HuH-7 (cell line): ENCODE data around the gene SPCS3.
"Not testable (repeated sequence)": the region's sequence is repeated elsewhere in the genome, so short reads cannot be mapped to it uniquely, and the experiment has no call there.

Experiments
- DNase-seq: peaks from one replicate; pipeline ENCODE4 v3.0.0; 2011; ENCODE audit warnings: low spot score

SPCS3 gene

DNA sequence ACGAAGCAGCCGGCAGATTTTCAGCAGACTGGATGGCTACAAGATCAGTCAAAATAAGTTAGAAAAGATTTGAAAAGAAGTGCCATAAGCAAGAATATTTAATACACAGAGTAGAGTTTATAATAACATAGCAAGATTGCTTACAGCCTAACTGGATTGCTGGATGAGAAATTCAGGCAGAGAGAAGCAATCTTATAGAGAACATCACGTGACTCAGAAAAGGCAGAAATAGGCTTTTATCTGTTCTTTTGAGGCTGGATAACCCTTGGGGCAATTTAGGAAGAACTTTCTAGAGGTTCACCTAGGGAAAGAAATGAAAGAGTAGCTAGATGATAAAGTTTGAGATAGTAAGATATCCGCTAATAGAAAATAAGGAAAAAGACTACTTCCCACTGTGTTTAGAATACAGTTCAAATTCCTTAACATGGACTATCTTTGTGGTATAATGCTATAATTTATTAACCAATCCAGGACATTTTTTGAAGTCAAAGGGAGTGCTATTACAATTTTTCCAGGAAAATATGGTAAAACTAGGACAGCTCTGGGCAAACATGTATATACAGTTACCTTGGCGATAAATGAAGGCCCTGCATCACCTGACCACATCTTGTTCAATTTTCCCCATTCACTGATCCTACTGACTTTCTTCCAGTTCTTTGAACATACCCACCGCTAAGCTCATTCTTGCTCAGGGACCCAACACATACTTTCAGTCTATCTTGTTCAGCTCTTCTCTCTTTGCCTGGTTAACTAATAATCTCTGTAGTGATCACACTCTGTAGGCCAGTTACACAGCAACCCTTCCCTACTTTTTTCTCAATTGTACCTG lies 12.7 kb upstream of the SPCS3 start:
- no peak for DNase-seq

DNA sequence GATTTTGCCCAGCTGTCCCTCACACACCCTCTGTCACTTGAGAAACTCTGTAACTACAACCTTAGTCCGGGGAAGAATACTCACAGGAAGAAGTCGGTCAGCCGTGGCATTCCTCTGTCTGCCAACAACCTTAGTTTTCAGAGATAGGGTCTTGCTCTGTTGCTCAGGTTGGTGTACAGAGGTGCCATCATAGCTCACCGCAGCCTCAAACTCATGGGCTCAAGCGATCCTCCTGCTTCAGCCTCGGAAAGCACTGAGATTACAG lies 12.2 kb upstream of the SPCS3 start:
- DNase-seq = no peak

DNA sequence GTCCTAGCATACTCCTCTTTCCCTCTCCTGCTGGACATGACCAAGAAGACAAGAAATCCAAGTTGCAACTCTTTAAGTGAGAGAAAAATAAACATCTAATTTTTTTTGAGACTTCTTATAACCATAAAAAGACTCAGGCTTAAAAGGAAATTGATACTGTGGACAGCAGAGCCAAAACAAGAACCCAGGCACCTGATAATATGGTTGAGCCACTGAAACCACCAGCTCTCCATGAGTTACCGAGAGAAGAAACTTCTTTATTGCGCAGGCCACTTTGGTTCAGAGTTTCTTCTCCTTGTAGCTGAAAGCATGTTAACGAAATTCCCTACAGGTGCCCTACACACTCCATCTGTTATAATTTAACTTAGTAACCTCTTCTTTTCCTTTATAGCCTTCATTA lies 11.3 kb upstream of the SPCS3 start:
- DNase-seq = no peak

DNA sequence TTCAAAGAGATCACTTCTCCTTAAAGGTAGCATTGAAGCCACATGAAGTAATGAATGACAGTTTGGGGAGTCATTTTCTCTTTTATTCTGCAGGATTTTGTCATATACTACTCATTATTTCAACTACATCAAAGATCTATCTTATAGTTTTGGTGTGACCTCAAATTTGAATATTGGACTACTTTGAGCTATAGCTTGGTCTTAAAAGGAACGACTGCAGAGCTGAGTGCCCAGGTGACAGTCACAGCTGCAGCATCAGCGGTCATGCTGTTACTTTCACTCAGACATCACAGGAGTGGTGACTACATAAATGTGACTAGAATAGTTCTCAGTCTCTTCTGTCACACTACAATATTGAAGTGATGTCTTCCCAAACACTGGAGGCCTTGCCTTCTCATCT lies 10.7 kb upstream of the SPCS3 start:
- DNase-seq = no peak

DNA sequence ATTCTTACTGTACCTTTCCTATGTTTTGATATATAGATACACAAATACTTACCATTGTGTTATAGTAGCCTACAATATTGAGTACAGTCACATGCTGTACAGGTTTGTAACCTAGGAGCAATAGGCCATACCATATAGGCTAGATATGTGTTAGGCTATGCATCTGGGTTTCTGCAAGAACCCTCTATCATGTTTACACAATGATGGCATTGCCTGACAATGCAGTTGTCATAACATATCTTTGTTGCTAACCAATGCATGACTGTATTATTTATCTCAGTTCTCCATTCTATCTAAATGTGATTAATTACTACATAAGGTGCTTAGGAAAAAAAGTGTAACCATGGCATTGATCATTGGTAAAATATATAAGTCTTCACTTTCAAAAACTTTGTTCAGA lies 10.0 kb upstream of the SPCS3 start:
- DNase-seq = no peak

DNA sequence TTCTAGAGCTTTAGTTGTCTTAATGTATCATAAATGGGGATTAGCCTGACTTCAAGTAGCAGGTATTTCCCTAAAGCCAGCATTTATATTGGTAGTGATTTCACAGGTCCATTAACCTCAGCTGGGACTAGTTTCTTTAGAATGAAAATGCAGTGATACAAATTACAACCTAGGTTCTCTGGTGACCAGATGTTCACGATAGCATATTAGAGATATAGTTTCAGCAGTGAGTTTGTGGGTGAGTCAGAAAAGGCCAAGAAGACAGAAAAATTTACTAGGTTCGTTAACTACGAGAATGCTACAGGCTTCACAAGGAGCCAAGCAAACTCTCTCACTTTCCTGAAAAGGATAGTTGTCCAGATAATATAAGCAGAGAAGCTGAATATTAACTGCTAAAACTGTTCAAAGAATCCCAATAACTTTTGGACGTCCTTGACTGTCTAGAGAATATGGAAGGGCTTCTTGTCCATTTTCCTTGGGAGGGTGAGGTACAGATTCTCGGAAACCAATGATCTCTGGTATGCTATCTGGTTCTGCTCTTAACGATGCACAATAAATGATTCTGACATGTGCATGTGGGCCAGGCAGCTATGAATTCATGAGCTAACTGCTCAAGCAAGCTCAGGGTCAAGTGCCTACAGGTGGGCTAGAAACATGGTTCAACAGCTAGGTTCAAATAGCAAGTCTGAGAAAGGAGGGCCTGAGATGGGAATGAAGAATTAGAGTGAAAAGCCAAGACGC lies 6.0 kb upstream of the SPCS3 start:
- no peak for DNase-seq

DNA sequence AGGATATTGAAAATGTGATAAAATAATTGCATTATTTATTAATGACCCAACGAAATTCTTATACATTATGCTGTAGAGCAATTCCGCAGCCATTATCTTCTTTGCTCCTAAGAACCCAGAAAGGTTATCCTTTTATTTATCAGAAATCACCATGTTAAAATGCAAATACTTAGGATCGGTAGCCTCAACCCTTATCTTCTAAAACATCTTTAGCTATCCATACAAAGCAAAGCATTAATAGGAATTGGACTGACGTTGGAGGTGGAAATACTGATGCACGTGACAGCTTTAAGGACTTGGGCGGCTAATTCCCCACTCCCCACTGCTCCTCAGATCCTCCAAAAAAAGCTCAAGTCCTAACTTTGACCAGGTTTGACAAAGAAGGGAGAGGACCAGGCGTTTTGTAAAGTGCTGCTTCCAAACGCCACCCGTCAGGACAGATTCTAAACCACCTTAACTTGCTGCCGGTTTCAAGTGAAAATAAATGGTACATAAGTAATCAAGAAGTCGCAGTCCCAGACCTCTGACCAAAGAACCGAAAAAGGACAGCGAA lies 539 bp upstream of the SPCS3 start:
- DNase-seq = peak; percentile 15

DNA sequence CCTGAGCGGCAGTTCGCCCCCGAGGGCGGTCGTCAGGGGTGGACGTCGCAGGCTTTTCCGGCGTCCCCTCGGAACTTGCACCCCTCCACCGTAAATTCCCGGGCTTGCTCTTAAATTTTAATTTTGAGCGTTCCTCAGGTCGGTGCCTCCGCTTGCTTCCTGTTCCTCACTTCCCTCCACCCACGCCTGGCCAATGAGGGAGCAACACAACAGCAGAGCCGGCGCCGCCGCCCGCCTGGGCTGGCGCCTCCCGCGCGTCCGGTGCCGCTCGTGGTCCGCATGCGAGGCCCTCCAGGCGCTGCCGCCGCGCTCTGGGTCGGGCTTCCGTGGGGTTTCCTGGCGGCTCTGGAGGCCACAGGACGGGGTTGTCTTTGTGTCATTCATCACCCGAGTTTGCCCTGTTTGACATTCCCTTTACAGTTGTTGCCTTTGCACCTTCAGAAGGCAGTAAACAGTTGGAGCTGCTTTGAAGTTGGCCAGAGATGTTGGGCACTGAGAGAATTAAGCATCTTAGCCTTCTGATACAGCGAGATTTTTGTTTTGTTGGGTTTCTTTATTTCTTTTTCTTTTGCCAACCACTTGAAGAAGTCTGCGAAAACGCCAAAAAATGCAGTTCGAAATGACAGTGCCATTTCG lies 692 bp downstream of the SPCS3 start:
- DNase-seq = peak; percentile 75

DNA sequence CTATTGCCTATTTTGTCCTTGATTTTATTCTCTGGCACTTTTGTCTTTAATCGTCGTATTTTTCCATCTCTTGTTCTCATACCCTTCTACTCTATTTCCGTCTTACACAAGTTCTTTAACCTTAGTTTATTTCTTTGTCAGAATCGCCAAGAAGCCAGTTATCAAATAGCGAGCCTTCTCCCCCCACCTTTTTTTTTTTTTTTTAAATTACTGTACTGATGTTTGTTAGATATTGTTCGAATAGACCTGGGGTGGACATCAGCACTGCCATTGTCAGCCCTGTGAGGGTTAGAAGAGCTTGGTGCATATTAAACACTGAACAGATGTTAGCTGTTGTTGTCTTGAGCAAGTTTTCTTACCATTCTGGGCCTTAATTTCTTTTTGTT lies 1.2 kb downstream of the SPCS3 start:
- peak; percentile 8 for DNase-seq

DNA sequence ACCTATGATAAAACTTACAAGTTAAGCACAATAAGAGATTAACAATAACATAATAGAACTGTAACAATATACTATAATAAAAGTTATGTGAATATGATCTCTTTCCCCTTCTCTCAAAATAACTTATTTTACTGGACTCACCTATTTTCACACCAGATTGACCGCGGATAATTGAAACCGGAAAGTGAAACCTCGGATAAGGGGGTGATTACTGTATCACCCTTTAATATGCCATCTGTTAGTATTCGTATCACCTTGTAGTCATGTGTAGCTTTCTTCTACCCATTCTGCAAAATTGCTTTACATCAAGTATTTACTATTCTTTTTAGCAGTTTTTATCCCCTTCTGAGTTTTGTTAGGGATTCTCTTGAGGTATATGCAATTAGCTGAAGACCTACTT lies 1.8 kb downstream of the SPCS3 start:
- DNase-seq = no peak

DNA sequence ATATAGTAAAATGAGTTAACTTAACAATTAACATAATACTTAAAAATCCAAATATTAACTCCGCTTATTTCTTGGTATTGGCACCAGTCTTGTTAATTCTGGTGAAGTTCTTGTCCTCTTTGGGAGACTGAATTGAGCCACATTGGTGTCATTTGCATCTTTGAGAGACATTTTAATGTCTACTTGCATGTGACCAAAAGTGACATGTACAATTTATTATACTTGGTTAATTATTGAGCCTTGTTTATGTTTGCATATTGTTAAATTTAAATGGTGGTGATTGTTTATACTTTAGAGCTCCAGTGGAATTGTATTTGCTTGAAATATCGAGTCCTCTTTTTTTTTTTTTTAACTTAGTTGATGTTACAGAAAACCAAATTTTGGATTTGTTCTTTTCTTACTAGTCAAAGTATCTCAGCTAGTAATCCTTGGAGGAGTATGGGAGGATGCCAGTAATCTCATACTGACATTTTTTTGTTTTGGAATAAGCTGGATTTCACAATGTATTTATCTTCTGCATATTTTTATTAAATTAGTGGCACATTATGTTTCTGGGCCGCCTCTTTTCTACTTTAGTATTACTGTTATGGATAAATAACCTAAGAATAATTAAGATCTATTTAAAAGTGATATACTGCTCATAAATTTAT lies 3.9 kb downstream of the SPCS3 start:
- DNase-seq = no peak

DNA sequence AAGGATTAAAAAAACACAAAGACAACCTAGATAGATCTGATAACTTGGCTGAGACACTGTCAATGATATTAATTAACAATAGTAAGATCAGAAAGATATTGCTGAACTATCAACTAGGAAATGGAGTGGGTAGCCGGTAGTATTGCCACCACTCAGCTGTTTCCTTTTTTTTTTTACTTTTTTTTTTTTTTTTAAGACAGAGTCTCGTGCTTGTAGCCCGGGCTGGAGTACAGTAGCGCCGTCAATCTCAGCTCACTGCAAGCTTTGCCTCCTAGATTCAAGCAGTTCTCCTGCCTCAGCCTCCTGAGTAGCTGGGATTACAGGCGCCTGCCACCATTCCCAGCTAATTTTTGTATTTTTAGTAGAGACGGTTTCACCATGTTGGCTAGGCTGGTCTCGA lies 5.1 kb downstream of the SPCS3 start:
- DNase-seq = not testable (repeated sequence)

DNA sequence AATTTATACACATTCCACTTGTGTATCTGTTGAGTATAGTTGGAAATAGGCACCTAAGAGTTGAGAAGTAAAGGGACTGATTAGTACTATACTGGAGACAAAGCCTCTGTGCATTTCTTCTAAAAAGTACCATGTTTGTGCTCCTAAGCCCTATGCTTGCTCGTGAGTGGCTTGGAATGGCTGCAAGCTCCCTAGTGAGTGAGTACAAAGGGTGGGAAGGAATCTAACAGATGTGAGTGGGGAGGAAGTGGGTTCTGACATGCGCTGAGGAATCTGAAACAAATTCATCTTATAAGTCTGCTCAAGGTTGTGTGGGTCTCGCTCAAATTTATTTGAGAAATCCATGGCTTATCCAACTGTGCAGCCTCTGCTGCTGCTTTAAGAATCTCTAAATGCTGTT lies 13.3 kb downstream of the SPCS3 start:
- DNase-seq = no peak

DNA sequence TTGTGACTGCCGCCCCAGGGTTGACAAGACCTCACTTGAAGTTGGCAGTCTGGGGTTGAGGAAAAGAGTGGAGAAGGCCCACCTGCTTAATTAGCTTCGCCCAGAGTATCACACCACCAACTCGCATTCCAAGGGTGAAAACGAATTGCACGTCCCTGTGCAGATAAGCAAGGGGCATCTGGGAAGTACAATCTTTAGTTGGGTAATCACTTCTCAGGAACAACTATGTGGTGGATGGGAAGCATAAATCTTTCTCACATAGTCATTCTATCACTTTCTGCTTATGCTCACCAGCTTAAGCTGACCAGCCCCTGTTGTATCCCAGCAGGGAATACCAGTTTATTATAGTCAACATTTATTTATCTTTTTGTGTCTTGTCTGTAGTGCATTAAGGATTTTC lies 14.3 kb downstream of the SPCS3 start:
- no peak for DNase-seq

DNA sequence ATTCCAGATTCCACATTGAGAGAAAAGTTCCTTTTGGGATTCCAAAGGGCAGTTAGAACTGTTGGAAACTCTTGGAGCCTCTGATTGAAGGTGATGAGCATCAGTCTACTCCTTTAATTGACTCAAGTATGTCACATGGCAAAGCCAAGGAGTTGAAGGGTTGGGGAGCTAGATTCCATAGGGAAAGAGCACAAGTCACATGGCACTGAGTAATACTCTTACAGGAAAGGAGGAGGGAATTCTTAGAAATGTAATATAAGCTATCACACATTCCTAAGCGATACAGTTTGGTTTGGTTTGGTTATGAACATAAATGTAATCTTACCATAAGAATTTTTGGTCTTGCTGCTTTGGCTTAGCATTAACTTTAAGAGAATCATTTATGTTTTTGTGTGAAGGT lies 15.7 kb downstream of the SPCS3 start:
- no peak for DNase-seq

DNA sequence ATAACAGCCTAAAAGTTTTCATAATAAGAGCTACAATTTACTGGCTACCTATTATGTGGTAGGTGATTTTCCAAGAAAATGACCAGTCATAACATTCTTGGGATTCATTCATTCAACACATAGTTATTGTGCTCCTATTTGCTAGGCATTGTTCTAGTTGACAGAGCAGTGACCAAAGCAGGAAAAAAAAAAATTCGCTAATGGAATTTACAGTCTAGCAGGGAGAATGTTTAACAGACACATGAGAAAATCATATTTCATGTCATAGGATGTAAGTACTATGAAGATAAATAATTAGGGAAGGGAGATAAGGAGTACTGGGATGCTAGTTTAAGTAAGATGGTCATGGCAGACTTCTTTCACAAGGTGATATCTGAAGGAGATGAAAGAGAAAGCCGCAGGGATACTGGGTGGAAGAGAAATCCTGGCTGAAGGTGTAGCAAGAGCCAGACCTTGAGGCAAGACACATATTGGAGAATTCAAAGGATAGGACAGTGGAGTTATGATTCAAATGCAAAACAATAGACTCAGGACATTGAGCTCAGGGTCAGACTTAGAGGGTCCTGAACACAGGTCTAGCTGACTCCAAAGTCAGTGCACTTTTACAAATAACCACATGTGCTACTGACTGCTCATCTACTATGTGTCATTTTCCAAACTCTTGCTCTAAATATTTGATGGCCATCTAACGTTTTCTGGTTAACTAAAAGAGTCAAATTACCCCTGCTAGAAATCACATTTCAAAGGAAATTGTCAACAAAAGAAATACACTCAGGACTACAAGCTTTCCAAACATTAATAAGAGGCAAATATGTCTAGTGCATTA lies 20.4 kb downstream of the SPCS3 start:
- no peak for DNase-seq

DNA sequence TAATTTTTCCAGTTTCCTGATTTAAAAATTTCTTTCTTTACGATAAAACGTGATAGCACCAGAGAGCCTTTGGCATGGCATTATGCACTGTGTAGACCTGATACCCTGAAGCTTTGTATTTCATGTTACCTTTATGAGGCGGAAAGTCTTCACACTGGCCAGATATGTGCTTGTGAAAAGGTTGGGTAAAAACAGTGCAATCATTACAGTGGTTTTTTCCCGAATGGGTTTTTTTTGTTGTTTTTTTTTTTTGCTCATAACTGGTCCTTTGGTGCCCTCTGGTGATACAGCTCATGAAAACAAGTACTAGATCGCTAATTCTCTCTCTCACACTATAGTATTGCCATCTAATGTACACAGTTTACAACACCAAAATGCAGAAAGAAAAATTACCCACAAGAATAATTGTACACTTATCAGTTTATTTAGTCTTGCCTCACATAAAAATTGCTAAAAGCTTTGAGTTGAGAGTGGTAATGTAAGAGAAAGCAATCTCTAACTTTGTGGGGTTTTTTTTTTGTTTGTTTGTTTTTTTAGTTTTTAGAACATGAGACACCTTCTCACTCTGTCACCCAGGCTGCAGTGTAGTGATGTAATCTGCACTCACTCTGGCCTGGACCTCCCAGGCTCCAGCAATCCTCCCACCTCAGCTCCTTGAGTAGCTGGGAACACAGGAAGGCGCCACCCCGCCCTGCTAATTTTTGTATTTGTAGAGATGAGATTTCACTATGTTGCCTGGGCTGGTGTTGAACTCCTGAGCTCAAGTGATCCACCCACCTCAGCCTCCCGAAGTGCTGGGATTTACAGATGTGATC lies 21.3 kb downstream of the SPCS3 start:
- DNase-seq = no peak

DNA sequence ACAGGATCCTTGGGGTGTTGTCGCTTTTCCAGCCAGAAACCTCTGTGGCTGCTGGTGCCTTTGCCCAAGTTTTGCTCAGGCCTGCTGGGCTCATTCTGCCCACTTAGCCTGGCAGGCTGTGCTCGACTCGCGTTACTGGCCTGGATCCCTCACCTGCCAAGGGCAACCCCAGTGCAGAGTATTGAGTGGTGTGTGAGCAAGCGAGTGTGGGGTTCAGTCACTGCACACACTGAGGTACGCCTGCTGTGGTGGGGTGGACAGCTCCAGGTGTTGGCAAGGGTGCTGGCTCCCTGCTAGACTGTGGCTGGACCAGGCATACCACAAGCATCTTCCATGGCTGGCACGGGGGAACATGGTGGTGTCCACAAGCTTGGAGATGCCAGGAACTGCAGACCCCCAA lies 22.6 kb downstream of the SPCS3 start:
- DNase-seq = no peak

DNA sequence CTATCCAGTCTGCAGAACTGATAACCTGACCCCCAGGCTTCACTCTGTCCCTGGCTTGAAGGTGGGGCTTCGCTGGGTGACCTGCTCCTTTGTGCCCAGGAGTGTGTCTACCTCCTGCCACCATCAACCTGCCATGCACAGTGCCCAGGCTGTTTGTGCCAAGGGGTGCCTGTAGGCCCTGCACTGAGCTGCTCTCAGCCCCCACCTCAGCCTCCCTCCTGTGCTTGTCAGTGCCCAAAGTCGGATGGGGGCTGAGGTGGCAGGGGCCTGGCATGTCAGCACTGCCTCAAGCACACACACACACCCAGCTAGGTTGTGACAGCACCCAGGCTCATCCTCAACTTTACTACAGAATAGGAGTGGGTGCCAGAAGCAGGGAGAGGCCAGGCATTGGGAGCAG lies 23.5 kb downstream of the SPCS3 start:
- DNase-seq = no peak

DNA sequence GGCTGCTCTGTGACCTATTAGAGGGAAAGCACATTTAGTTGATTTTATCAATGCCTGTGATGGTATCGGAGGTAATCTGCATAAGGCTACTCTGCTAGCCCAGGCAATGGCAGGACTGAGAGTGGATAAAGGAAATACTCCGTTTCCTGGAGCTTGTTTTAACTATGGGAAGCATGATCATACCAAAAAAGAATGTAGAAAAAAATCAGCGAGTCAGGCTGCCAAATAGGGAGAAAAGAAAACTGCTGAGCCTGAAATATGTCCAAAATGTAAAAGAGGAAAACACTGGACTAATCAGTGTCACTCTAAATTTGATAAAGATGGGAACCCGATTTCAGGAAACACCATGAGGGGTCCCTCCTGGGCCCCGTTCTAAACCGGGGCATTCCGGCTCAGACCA lies 25.6 kb downstream of the SPCS3 start:
- not testable (repeated sequence) for DNase-seq

DNA sequence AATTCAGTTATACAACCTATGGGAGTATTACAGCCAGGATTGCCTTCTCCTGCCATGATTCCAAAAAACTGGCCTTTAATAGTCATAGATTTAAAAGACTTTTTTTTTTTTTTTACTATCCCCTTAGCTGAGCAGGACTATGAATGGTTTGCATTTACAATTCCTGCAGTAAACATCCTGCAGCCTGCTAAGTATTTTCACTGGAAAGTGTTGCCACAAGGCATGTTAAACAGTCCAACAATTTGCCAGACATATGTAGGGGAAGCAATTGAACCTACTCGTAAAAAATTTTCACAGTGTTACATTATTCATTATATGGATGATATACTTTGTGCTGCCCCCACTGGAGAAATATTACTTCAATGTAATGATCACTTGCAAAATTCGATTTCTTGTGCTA lies 27.1 kb downstream of the SPCS3 start:
- DNase-seq = not testable (repeated sequence)
